ENCODE data around the gene PLAAT4. TPM values are rescaled to one million over a fixed set of nuclear protein-coding genes. Genes with fewer than 3 reads are reported as not detected.

The PLAAT4 gene
- total RNA-seq, 1 experiment from 2014 or later, result 3.5 TPM

GRCh38 chr11:63503492-63503891 is 33.1 kb upstream of the PLAAT4 start:
- Mint-ChIP-seq H3K36me3 (ENCODE audit: insufficient read depth in 1 of 3, low read depth in 3 of 3) (peaks cover 16 to 28% (median 25%) of the 10 kb centered on the region in 3 experiments), H3K4me1 (peaks cover 62 to 75% of the 10 kb centered on the region in 2 experiments), H3K9me3 (peaks cover 25 to 30% of the 10 kb centered on the region in 2 experiments), H3K4me3 (0 out of 5 replicates have a peak overlapping the region, but pooled peaks of 1 of the 2 experiments have one; percentile 31), H3K27ac (no peak overlapping the region), H3K27me3 (ENCODE audit: low read depth) (peaks cover 5% of the 10 kb centered on the region)
- no peaks in the 10 kb centered on the region for H3K9me3 ChIP-seq (ENCODE audit: control insufficient read depth, low read depth, low read length)
- no peak for TF ChIP-seq CTCF (conservative IDR thresholded peaks at IDR 0.05)
- H3T11ph ChIP-seq (ENCODE audit: low read length), result no peak overlapping the region
- H3K4ac ChIP-seq (ENCODE audit: low read depth, low read length), result no peak overlapping the region
- H3K9ac ChIP-seq (ENCODE audit: extremely low read depth, insufficient read length, low read length), result no peak overlapping the region
- no peaks in the 10 kb centered on the region for H3K79me2 ChIP-seq (ENCODE audit: insufficient read depth, low read length)
- no peaks in the 10 kb centered on the region for H3K23me2 ChIP-seq (ENCODE audit: insufficient read length, low read depth, low read length, poor library complexity, severe bottlenecking)
- no peak overlapping the region for H3K18ac ChIP-seq (ENCODE audit: insufficient read length, low read depth, low read length)
- H4K5ac ChIP-seq (ENCODE audit: insufficient read length, low read depth, low read length), result no peak overlapping the region
- WGBS (ENCODE audit: extremely low coverage, insufficient read length, low lambda C conversion rate), result no CpG with 5 or more reads among the region's 6 CpGs
- H2BK12ac ChIP-seq (ENCODE audit: insufficient read length, low read depth, low read length), result no peak overlapping the region
- H3K14ac ChIP-seq (ENCODE audit: insufficient read depth, low read length), result no peak overlapping the region
- H3K56ac ChIP-seq (ENCODE audit: insufficient read length, low read depth, low read length), result no peak overlapping the region
- DNase-seq, result no peak
- H2BK120ac ChIP-seq (ENCODE audit: low read depth, low read length, poor library complexity, severe bottlenecking), result no peak overlapping the region
- H2BK5ac ChIP-seq (ENCODE audit: insufficient read length, low read length), result no peak overlapping the region
- H2AK5ac ChIP-seq (ENCODE audit: insufficient read length, low read length), result no peak overlapping the region
- H4K91ac ChIP-seq (ENCODE audit: insufficient read length, low read depth, low read length), result no peak overlapping the region
- no peak overlapping the region for H3K27ac ChIP-seq (ENCODE audit: insufficient read length, low read depth, low read length)
- no peaks in the 10 kb centered on the region for H3K27me3 ChIP-seq (ENCODE audit: insufficient read depth, low read length)
- H3K79me1 ChIP-seq (ENCODE audit: insufficient read depth, low read depth, low read length, poor library complexity, severe bottlenecking), result no peaks in the 10 kb centered on the region
- H4K8ac ChIP-seq (replicated peaks; ENCODE audit: insufficient read length, low read depth, low read length), result no peak overlapping the region
- no peak overlapping the region for H3K4me2 ChIP-seq (ENCODE audit: insufficient read depth, insufficient read length, low read length)
- H3K23ac ChIP-seq (ENCODE audit: insufficient read length, low read depth, low read length), result no peak overlapping the region
- H3K4me1 ChIP-seq (ENCODE audit: insufficient read depth, low read length), result peaks cover 9% of the 10 kb centered on the region; the same call in 1 of the 2 replicates
- H2BK20ac ChIP-seq (ENCODE audit: low read depth, low read length, poor library complexity, severe bottlenecking), result no peak overlapping the region
- H4K20me1 ChIP-seq (ENCODE audit: control insufficient read depth, insufficient read depth, insufficient read length), result no peaks in the 10 kb centered on the region
- H2BK15ac ChIP-seq (ENCODE audit: low read depth, low read length), result no peak overlapping the region
- no peak overlapping the region for H2AFZ ChIP-seq (ENCODE audit: low read length)

All from H9 (cell line).